ENCODE results near the gene CACNA1F. TPM values are rescaled to one million over a fixed set of nuclear protein-coding genes. Genes with fewer than 3 reads are reported as not detected.
A peak's percentile ranks its signal among the peaks of the same experiment; 100 is the strongest.

The CACNA1F gene
- total RNA-seq, 1 donor from 2014 or later, result not detected

DNA sequence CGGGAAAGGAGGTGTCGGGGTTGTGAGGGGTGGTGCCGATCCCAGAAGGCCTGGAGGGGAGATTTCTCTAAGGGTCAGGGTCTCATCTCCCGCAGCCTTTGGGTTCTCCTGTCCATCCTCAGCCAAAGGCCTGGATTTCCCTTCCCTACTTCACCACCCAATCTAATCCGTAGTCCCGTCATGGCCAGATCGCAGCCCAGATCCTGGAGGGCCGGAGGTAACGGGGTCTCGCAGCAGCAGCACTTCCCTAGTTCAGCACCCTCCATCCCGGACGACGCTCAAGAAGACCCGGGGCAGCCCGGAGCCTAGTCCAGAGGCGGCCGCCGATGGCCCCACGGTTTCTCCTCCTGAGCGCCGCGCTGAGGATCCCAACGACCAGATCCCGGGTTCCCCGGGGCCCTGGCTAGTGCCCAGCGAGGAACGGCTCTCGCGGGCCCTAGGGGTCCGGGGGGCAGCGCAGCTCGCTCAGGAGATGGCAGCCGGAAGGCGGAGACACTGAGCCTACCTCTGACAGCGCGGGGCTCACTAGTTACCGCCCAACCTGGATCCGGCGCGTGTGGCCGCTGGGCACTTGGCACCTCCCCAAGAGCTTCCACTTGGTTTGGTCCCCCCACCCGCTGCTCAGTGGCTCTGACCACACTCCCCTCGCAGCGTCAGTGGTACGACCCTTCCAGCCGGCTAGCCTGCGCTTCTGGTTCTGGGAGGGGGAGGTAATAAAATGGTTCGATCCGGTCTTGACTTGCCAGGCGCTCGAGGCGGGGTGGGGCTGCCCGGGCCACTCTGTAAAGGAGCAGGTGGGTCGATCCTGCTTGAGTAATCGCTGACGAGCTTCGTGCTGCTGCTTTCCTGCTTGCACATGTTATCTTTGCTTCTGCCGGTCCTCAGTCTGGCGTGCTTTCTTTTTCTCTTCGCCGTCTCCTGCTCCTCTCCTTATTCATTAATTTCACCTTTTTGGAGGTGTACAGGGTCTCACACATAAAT lies 66.9 kb downstream of the CACNA1F start:
- DNase-seq (ENCODE audit: low spot score in 2 of 2), result peak in 1 of 2 donors; percentile 85
- peak overlapping the region; percentile 33 to 58 for H3K4me3 ChIP-seq

DNA sequence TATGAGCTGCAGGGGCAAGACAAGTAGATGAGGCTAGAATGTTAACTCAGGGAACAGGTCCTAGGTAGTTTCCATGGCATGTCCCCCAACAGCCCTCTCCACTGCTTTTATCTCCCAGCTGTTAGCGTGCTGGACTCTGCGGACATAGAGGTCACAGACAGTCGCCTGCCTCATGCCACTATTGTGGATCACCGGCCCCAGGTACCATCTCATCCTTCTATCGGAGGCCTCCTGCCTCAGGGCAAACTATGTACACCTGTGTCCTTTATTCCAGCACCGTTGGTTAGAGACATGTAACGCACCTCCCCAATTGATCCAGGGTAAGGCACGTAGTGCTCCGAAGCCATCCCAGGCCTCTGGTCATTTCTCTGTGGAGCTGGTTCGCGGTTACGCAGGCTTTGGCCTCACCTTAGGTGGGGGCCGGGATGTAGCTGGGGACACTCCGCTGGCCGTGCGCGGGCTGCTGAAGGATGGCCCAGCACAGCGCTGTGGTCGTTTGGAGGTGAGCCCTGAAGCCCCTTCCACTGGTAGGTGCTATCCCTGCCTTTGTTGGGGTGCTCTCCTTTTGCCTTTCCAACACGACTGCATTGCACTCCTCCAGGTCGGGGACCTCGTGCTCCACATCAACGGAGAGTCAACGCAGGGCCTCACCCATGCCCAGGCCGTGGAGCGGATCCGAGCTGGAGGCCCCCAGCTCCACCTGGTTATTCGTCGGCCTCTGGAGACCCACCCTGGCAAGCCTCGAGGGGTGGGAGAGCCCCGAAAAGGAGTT lies 68.4 kb downstream of the CACNA1F start:
- intact Hi-C loops (cut with DNase I), result loop anchor here (10.0 kb wide), 1 partner anchor 250 kb away; the partner anchor contains the start of genes PIM2 and SLC35A2

More for the DNA sequence above, 66.9 kb downstream of the CACNA1F start:
- peak overlapping the region; percentile 88 to 91 for H3K27ac ChIP-seq
- no peaks in the 10 kb centered on the region for H3K27me3 ChIP-seq
- no peaks in the 10 kb centered on the region for H3K9me3 ChIP-seq
- intact Hi-C loops (cut with DNase I), result loop anchor here (2.0 to 10.0 kb wide), 2 partner anchors 25 to 251 kb away; partner anchors contain the start of genes PIM2 and SLC35A2
- TF ChIP-seq, protein P1, sequence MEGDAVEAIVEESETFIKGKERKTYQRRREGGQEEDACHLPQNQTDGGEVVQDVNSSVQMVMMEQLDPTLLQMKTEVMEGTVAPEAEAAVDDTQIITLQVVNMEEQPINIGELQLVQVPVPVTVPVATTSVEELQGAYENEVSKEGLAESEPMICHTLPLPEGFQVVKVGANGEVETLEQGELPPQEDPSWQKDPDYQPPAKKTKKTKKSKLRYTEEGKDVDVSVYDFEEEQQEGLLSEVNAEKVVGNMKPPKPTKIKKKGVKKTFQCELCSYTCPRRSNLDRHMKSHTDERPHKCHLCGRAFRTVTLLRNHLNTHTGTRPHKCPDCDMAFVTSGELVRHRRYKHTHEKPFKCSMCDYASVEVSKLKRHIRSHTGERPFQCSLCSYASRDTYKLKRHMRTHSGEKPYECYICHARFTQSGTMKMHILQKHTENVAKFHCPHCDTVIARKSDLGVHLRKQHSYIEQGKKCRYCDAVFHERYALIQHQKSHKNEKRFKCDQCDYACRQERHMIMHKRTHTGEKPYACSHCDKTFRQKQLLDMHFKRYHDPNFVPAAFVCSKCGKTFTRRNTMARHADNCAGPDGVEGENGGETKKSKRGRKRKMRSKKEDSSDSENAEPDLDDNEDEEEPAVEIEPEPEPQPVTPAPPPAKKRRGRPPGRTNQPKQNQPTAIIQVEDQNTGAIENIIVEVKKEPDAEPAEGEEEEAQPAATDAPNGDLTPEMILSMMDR (IDR thresholded peaks at IDR 0.05), result peak in 1 of 3 experiments; percentile 25
- H3K36me3 ChIP-seq, result no peaks in the 10 kb centered on the region
- peaks cover 0 to 4% of the 10 kb centered on the region in 2 donors for H3K4me1 ChIP-seq

DNA sequence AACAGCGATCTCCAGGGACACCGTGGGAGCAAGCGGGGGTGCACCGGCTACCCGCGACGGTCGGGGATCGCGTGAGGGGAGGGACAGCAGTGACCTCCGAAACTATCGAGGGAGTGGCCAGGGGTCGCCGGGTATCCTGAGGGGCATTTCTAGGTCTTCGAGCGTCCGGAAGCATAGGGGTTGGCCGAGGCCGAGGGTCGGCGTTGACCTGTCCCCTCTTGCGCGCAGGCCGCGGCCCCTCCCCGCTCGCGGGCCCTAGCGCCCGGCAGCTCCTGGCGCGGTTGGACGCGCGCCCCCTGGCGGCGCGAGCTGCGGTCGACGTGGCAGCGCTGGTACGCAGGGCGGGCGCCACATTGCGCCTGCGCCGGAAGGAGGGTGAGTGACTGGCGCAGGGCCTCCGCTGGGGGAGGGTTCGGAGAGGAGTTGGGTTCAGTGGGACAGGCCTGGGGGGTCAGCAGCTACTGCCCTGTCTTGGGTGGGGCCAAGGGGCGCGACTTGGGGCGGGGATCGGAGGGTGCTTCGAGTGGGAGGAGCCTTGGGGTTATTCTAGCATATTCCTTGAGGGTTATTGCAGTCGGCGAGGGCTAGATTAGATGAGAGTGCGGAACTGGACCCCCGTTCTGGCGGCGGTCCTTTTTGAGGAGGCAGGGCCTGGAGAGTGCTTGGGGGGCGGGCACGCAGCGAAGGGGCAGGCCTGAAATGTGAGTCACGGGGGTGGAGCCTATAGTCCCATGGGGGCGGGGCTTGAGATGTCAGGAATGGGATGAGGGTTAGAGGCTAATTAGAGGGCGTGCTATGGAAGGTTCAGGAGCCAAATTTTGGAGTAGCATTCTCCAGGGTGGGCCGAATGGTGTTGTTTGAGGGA lies 69.4 kb downstream of the CACNA1F start:
- Histone ChIP-seq H3K4me1 (peaks cover 0 to 4% of the 10 kb centered on the region in 2 donors), H3K4me3 (peak overlapping the region; percentile 30 to 64), H3K36me3 (no peaks in the 10 kb centered on the region), H3K27me3 (no peaks in the 10 kb centered on the region), H3K27ac (peak overlapping the region; percentile 88 to 91), H3K9me3 (no peaks in the 10 kb centered on the region)
- intact Hi-C loops (cut with DNase I), result loop anchor here (2.0 to 10.0 kb wide), 2 partner anchors 105 to 249 kb away; partner anchors contain the start of genes PIM2, PPP1R3F and SLC35A2
- peak; percentile 65 to 92 for DNase-seq (ENCODE audit: low spot score in 2 of 2)
- TF ChIP-seq, protein P1 (IDR thresholded peaks at IDR 0.05), result peak; percentile 28 to 96 (median 51)

More for the DNA sequence above, 68.4 kb downstream of the CACNA1F start:
- Histone ChIP-seq H3K36me3 (no peaks in the 10 kb centered on the region), H3K9me3 (no peaks in the 10 kb centered on the region), H3K4me1 (peaks cover 0 to 4% of the 10 kb centered on the region in 2 donors), H3K27me3 (no peaks in the 10 kb centered on the region), H3K4me3 (no peak overlapping the region), H3K27ac (peak overlapping the region; percentile 88 to 91)
- TF ChIP-seq, protein P1 (IDR thresholded peaks at IDR 0.05), result no peak
- no peak for DNase-seq (ENCODE audit: low spot score in 2 of 2)

DNA sequence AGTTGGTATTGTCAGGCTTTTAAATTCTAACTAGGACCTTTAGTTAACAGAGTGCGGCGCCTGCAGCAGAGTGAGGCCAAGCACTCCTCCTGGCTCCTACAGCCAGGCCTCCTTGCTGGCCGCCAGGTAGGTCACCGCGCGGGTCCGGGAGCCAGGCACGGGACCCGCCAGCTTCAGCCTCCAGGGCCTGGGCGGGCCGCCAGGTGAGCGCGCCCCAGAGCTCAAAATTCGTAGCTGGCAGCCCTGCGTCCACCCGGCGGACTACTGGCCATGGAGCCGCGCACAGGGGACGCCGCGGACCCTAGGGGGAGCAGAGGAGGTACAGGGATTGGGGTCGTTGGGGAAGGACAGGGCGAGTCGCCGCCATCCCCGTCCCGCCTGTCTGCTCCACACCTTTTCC lies 70.5 kb downstream of the CACNA1F start, which contains the start of gene MAGIX:
Gene MAGIX (plus strand): TSS at position 139 of the 400 bp plus-strand sequence. CDS start 132 bp downstream, at position 271.
- no peaks in the 10 kb centered on the region for H3K27me3 ChIP-seq
- no peaks in the 10 kb centered on the region for H3K9me3 ChIP-seq
- H3K36me3 ChIP-seq, result no peaks in the 10 kb centered on the region
- peak within 1 kb of the TSS; percentile 88 to 91 for H3K27ac ChIP-seq
- TF ChIP-seq, protein P1 (IDR thresholded peaks at IDR 0.05), result no peak
- no peaks in the 10 kb centered on the region for H3K4me1 ChIP-seq
- no peak for DNase-seq (ENCODE audit: low spot score in 2 of 2)
- H3K4me3 ChIP-seq, result peak within 1 kb of the TSS; percentile 30 to 64
- intact Hi-C loops (cut with DNase I), result loop anchor here (2.0 to 10.0 kb wide), 2 partner anchors 106 to 248 kb away; partner anchors contain the start of genes PIM2, PPP1R3F and SLC35A2

Measured in ascending aorta (tissue), 2 donors.